RPMI7951 (cell line): Measurements from ENCODE around the gene LMTK2. TPM values are rescaled to one million over a fixed set of nuclear protein-coding genes. Genes with fewer than 3 reads are reported as not detected.

Experiments used
- DNase-seq: peaks from one replicate; pipeline ENCODE4 v3.0.0-alpha.2; 2012; ENCODE audit warnings: low read depth
- total RNA-seq: library from RNA; depleted of rRNA; stranded (reverse); fragments of >200 nt; shearing (Covaris generic); gene quantifications from 2 replicates; pipeline ENCODE4 v1.2.3, GENCODE V29; 2014

Gene LMTK2
- total RNA-seq, 1 experiment from 2014 or later, result 4.7 TPM

DNA sequence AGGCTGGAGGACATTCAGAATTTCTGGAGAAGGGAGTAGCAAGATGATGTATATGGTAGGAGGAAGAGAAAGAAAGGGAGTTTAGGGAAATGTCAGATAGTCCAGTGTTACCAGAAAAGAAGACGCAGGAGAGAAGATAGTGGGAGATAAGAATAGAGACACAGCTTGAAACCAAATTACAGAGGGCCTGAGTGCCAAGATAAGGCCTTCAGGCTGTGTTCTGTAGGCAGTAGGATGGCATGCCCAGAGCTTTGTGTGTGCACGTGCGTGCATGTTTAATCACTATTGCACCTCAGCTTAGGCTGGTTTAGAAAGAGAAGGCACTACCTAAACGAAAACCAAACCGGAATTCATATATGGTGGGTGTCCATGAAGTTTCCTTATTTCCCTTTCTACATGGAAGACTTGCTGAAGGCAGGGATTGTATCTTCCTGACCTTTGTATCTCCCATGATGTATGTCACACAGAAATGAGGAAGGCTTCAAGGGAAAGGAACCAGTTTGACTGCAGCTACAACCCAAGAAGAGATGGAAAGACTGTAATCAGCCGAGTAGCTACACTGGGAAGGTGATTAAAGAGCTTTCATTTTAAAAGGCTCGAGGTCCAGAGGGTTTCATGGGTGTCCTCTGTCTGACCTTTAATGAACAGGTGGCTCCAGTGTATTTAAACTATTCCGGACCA lies 68.7 kb downstream of the LMTK2 start:
- no peak for DNase-seq

DNA sequence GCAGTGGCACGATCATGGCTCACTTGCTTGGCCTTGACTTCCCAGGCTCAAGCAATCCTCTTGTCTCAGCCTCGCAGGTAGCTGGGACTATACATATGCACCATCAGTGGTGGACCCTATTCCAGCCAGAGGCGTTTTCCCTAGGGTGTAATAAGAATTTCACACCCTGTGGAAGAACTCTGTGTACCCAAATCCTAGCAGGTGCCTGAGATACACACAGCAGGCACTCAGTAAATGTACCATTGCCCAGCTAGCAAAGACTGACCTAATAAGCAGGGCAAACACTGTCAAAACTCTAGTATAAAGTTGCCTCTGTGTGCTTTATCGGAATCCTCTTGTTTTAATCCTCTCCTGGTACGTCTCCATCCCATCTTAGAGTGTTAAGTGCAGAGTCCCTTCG lies 70.9 kb downstream of the LMTK2 start:
- DNase-seq, result no peak

DNA sequence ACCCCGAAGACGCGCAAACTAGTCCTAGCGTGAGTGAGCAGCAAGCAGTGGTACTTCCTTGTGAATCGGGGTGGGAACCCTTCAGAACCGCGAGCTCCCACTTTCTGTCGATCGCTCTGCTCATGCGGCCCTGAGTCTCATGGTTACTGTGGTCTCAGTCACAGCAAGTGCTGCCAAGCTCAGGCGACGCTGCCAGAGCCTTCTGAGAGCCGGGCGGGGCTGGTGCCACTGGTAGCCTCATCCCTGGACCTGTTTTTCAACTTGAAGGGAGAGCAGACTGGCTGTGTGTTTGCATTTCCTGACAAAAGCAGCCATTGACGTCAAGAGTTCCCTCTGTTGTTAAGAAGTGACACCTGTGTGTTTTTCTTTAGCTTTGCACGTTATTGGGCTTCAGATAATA lies 71.7 kb downstream of the LMTK2 start:
- DNase-seq, result no peak

DNA sequence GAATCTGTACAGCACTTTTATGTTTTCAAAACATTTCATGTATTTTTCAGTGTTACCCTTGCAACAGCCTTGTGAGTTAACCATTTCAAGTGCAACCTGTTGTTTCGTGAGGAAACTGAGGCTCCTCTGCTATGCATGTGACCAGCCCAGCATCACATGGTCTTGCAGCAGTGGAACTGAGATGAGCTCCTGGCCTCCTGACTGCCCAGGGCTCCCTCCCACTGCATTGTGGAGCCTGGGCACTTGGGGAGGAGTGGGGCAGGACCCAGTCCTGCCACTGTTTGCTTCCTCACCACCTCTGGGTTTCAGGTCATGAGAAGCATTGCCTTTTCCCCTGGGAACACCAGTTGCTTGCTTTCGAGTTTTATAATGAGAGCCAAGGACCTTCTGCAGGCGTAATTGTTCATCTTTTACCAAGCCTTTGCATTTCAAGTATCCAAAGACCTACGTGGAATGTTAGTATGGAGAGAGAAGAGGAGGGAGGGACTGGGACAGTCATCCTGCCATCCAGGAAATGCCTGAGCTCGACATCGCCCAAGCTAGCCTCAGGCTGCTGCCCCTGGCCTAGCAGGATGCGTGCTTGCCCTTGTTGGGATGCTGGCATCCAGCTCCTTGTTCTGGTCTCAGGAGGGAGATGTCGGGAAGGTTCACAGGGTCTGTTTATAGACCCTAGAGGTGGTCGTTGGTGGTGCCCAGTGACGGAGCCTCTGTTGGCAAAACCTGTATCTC lies 72.3 kb downstream of the LMTK2 start:
- no peak for DNase-seq

DNA sequence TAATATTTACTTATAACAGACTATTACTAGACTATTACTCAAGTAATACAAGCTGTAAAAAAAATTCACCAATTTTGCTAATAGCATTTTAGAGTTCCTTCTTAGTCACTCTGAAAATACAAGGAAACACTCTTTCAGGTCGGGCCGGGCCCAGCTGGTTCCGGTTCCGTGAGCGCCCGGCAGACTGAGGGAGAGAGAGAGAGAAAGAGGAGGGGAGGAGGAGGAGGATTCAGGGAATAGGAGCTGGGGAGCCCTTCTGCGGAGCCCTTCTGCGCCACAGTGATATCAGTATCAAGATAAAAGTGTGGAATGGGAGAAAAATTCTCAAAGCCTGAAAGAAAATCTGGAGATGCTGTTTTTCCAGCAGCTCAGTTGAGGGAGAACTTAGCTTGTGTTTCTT lies 74.1 kb downstream of the LMTK2 start:
- DNase-seq, result no peak

DNA sequence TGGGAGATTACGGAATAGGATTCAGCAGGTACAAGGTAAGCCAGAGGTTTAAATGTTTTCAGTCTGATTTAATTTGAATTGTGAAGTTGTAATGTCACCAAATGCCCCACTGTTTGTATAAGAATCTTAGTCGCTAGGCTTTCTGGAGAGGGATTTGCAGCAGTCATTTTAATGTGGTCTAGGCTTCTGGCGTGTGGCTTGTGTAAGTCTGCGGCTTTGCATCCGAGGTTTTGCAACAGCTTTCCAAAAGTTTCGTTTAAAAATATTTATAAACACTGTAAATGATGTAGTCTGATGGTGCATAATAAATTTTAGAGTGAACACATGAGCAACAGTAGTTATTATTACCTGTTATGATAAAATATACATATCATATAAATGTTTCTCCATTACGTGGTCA lies 78.4 kb downstream of the LMTK2 start:
- no peak for DNase-seq

DNA sequence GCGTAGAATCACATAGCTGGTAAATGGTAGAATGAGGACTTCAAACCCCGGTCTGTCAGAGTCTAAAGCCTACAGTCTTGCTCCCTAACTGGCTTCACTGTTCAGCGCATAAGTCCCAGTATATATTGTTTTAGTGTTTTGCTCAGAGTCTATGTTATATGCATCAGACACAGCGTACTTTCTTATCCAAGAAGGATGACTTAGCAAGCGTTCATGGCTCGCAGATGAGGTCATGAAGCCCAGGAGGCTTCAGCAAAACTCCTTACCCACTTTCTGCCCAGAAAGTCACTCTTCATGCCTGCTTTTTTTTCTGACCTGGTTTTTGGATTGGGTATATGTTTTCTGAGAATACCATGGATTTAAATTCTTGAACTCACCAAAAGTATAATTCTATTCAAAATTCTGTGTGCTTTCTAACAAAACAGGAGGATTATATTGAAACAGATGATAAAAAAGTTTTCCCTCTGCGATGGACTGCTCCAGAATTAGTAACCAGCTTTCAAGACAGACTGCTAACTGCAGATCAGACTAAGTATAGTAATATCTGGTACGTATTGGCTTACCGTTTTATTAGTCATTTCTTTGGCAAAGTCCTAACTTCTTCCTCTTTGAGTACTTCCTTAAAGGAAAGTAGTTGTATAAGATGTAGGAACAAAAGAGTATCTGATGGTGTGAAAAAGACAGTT lies 79.9 kb downstream of the LMTK2 start:
- no peak for DNase-seq

DNA sequence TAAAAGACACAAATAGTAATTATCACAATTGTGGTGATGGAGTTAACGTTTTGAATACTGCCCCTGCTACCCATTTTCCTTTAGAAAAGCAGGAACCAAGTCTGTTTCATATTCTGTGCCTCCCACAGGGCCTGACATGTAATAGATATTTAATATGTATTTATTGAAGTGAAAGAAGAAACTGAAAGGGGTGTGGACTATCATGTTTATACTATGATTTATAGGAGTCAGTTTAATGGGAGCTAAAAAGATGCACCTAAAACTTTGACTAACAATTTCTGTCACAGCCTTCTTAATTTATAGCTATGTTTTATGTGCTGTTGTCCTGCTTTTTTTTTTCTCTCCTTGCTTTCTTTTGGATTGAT lies 80.5 kb downstream of the LMTK2 start:
- no peak for DNase-seq

DNA sequence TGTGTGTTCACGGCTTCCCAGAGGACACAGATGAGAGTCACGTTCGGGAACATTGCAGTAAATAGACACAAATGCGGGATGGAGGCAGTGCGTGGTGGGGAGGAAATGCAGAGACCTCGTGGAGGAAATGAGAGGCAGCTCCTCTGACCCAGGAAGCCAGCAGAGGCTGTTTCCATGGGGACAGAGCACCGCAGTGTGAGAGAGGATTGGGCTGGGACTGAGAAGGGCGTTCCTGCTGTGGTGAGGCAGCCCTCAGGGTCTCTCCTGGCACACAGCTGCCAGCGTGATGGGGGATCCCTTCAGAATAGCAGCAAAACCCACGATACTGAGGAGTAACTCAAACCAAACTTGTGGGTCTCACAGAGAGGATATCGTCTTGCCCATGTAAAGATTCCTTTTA lies 82.9 kb downstream of the LMTK2 start:
- no peak for DNase-seq

DNA sequence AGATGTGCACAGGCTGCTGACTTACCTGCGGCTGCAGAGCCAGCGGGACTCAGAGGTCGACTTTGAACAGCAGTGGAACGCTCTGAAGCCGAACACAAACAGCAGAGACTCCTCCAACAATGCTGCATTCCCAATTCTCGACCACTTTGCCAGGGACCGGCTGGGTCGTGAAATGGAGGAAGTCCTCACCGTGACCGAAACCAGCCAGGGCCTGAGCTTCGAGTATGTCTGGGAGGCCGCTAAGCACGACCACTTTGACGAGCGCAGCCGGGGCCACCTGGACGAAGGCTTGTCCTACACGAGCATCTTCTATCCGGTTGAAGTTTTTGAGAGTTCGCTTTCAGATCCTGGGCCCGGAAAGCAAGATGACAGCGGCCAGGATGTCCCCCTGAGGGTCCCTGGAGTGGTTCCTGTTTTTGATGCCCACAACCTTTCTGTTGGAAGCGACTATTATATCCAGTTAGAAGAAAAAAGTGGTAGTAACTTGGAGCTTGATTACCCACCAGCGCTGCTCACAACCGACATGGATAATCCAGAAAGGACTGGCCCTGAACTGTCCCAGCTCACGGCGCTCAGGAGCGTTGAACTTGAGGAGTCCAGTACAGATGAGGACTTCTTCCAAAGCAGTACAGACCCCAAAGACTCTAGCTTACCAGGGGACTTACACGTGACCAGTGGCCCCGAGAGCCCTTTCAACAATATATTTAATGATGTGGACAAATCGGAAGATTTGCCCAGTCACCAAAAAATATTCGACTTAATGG lies 85.2 kb downstream of the LMTK2 start:
- DNase-seq, result no peak

DNA sequence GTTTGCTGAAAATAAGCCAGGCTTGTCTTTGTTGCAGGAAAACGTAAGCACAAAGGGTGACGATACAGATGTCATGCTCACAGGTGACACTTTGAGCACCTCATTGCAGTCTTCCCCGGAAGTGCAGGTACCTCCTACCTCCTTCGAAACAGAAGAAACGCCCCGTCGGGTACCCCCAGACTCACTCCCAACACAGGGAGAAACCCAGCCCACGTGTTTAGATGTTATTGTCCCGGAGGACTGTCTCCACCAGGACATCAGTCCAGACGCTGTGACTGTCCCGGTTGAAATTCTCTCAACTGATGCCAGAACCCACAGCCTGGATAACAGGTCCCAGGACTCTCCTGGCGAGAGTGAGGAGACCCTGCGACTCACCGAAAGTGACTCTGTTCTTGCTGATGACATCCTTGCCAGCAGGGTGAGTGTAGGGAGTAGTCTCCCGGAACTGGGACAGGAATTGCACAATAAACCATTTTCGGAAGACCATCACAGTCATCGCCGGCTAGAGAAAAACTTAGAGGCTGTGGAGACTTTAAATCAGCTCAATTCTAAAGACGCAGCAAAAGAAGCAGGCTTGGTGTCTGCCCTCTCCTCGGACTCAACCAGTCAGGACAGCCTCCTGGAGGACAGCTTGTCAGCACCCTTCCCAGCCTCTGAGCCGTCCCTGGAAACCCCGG lies 86.3 kb downstream of the LMTK2 start:
- no peak for DNase-seq

DNA sequence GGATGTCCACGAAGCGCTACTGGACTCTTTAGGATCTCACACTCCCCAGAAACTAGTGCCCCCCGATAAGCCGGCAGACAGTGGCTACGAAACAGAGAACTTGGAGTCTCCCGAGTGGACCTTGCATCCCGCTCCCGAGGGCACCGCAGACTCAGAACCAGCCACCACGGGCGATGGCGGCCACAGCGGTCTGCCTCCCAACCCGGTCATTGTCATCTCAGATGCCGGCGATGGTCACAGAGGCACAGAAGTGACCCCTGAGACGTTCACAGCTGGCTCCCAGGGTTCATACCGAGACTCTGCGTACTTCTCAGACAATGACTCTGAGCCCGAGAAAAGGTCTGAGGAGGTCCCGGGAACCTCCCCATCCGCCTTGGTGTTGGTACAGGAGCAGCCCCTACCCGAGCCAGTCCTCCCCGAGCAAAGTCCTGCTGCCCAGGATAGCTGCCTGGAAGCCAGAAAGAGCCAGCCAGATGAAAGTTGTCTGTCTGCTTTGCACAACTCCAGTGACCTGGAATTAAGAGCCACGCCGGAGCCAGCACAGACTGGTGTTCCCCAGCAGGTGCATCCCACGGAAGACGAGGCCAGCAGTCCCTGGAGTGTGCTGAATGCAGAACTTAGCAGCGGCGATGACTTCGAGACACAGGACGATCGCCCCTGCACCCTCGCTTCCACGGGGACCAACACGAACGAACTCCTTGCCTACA lies 87.0 kb downstream of the LMTK2 start:
- no peak for DNase-seq

DNA sequence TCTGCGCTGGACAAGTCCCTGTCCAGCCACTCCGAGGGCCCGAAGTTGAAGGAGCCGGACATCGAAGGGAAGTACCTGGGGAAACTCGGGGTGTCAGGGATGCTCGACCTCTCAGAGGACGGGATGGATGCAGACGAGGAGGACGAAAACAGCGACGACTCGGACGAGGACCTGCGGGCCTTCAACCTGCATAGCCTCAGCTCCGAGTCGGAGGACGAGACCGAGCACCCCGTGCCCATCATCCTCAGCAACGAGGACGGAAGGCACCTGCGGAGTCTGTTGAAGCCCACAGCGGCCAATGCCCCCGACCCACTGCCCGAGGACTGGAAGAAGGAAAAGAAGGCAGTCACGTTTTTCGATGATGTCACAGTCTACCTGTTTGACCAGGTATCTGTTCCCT lies 87.5 kb downstream of the LMTK2 start:
- no peak for DNase-seq

DNA sequence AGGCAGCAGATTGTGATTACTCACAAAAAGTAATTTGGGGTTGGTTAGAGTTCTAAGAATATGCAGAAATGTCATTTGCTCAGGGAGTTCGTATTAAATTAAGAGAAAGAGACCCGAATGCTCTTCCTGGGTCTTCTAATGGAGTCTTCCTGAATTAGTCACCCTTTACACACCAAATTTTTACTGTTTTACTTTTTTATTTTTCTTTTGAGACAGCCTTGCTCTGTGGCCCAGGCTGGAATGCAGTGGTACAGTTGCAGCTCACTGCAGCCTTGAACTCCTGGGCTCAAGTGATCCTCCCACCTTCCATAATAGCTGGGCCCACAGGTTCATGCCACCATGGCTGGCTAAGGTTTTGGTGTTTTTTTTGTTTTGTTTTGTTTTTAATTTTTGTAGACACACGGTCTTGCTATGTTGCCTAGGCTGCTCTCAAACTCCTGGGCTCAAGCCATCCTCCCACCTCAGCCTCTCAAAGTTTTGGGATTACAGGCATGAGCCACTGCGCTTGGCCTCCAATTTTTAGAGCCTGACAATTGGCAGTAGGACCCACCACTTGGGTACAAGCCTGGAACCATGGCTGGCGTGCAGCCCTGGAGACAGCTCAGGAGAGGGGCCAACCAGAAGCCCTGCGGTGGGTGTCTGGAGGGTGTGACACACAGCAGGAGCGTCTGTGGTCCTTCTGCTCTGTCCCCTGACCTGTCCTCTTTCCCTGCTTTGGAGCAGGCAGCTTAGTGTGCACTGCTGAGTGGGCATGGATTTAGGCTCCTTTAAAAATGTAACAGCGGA lies 88.2 kb downstream of the LMTK2 start:
- no peak for DNase-seq

DNA sequence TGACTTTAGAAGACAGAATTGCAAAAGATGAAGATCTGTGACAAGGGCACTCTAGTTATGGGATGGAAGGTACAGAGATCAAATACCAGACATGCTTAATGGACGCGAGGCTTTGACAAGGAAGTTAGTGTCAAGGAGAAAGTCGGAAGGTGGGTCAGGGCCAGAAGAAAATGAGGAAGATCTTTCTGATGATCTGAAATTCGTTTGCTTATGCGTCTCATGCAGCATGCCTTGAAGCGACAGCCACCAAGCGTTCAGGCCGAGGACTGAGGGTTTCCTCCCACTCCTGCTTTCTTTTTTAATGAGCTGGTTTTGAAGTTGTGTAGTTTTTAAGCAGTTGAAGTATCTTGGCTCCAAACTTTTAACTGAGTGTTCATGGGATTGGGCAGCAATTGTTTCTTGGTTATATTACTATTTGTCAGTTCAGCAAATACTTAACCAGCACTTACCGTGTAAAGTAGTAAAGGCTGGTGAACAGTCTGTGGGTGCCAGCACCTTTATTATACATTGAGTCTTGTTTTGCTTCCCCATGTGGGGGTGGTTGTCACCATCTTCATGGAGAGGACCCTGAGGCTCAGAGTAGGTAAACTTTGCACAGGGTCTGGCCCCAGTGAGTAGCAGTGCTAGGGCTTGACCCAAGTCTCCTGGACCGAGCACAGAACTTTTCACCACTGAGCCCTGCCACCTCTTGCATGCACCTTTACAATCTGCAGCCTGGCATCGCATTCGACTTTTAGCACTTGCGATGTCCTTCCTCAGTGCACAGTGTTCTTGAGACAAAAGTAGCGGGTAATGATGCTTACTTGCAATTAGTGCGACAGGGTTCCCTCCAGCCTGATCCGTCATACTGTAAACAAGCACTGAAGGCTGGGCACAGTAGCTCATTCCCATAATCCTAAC lies 90.3 kb downstream of the LMTK2 start:
- DNase-seq, result no peak

DNA sequence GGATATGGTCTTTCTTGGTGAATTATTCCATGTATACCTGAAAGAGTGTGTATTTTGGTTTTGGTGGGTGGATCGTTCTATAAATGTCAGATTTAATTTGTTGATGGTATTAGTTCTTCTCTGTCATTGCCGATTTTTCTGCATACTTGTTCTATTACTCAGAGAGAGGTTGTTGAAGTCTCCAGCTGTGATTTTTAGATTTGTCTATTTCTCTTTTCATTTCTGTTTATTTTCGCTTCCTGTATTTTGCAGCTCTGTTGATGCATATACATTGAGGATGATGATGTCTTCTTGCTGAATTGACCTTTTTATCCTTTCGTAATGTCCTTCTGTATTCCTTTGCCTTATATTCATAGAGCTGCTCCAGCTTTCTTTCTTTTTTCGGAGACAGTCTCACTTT lies 92.5 kb downstream of the LMTK2 start:
- no peak for DNase-seq

DNA sequence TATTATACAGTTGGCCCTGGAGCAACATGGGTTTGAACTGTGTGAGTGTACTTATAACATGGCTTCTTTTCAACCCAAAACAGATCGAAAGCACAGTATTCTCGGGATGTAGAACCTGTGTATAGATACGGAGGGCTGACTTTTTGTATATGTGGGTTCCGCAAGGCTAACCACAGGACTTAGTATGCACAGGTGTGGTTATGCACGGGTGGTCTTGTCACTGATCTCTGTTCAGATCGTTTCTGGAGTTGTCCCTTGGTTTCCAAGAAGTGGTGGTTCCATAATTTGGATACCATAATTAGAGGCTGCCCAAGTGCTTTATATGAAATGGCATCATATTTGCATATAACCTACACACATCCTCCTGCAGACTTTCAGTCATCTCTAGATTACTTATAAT lies 93.7 kb downstream of the LMTK2 start:
- no peak for DNase-seq

DNA sequence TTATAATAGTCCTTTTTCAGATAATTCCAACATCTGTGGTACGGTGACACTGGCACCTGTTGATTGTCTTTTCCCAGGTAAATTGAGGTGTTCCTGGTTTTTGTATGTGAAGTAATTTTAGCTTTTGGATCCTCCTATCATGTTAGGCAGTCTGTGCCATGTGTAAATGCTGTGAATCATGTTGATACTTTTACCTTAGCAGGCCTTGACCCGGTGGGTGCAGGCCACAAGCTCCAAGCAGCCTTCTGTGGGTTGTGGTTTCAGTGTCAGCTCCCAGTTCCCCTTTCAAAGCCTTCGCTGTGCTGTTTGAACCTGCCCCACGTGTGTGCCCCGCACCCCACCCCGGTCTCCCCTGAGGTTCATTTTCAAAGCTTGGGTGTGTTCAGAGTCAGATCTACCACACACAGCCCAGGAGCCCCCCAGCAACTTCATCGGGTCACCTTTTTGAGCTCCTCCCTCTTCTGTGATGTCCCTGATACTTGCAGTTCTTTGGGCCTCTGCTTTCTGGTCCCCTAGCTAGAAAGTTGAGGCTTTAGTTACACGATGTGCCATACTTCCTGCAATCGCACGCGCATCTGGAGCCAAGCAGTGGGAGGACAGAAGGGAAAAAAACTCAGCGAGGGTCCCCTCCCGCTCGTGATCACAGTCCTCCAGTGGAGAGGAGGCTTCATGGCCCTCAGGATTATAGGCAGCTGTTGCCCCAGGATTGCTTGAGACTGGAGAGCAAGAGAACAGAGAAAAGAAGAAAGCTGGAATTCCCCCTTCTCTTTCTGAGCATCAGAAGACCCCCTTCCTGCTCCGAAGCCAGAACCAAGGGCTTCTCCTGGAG lies 95.9 kb downstream of the LMTK2 start:
- no peak for DNase-seq
